Heart right ventricle (tissue), 16 donors: ENCODE results near the gene AMER2. TPM values are rescaled to one million over a fixed set of nuclear protein-coding genes. Genes with fewer than 3 reads are reported as not detected.
A peak's percentile ranks its signal among the peaks of the same experiment; 100 is the strongest.

ENCODE experiments used
- ATAC-seq, 8 donors: fragments of 200-7000 bp; cut with Tn5 transposase; one replicate each; pipeline ENCODE4 v1.9.1; 2020; ENCODE audit warnings: mild to moderate bottlenecking in 8 of 8, moderate library complexity in 8 of 8, moderate number of reproducible peaks in 1 of 8
- DNase-seq, 2 donors: peaks; one replicate each; pipeline ENCODE4 v3.0.0-alpha.2; 2020
- H3K27ac ChIP-seq, 10 donors: fragments of 200-600 bp; sonication (generic) in 2 of 10; one replicate each; pipeline versions ENCODE4 v1.5.0 to v1.8.0; 2020 to 2022; ENCODE audit warnings: mild to moderate bottlenecking in 3 of 10
- H3K27me3 ChIP-seq, 7 donors: fragments of 200-600 bp; one replicate each; pipeline ENCODE4 v1.8.0; 2021 to 2022; ENCODE audit warnings: mild to moderate bottlenecking in 2 of 7
- H3K36me3 ChIP-seq, 9 donors: fragments of 200-600 bp; sonication (generic) in 1 of 9; one replicate each; pipeline versions ENCODE4 v1.5.0 to v1.8.0; 2020 to 2022; ENCODE audit warnings: mild to moderate bottlenecking in 2 of 9
- H3K4me1 ChIP-seq, 9 donors: fragments of 200-600 bp; sonication (generic) in 1 of 9; one replicate each; pipeline versions ENCODE4 v1.5.0 to v1.8.0; 2020 to 2022; ENCODE audit warnings: mild to moderate bottlenecking in 4 of 9
- H3K4me3 ChIP-seq, 10 donors: fragments of 200-600 bp; sonication (generic) in 2 of 10; one replicate each; pipeline versions ENCODE4 v1.5.0 to v1.8.0; 2020 to 2022; ENCODE audit warnings: mild to moderate bottlenecking in 7 of 10, moderate library complexity in 2 of 10
- H3K9me3 ChIP-seq, 11 donors: fragments of 200-600 bp in 10 of 11; sonication (generic) in 2 of 11; one replicate each; pipeline versions ENCODE4 v1.5.0 to v1.8.0; 2013 to 2022; ENCODE audit warnings: mild to moderate bottlenecking in 2 of 11, control low read depth in 1 of 11, moderate library complexity in 1 of 11
- WGBS, 2 donors: extraction: QIAGEN DNeasy Blood & Tissue Kit; methylation state at CpG; one replicate each; pipeline ENCODE4 v1.1.7; 2013; ENCODE audit warnings: inconsistent platforms in 1 of 2; 5-methylcytosine and 5-hydroxymethylcytosine counted together
- intact Hi-C, 10 donors: fragments of 100-400 bp; cut with DNase I; formaldehyde crosslinking; loops; one replicate each; pipeline versions ENCODE4 v1.11.1 to v1.14.2; 2022
- polyA plus RNA-seq, 2 donors: library from polyadenylated mRNA; stranded (reverse); fragments of 200-250 nt; gene quantifications; one replicate each; pipeline ENCODE4 v1.2.3, GENCODE V29; 2013
- total RNA-seq, 10 donors: library from RNA; stranded (reverse); fragmentation: NEBNext Ultra II Directional in 3 of 10; extraction: Animal tissue kit (Norgen Biotek cat#: 25700) in 3 of 10; gene quantifications; one replicate each; pipeline versions ENCODE4 v1.2.1 to v1.2.4, GENCODE V29; 2021 to 2023
- TF ChIP-seq, protein P1 (sequence below), 9 donors: fragments of 200-600 bp; sonication (generic) in 2 of 9; IDR thresholded peaks; one replicate each; pipeline versions ENCODE4 v1.5.0 to v1.8.0; 2021 to 2022; ENCODE audit warnings: antibody characterized with exemption in 9 of 9, mild to moderate bottlenecking in 5 of 9, moderate library complexity in 1 of 9
- donor health status: Arrhythmogenic right ventricular cardiomyopathy.
- donor health status: ischemic (EF 13 %, LVEDD 7.1; RV severe dilation, severe dysfunction).
- donor health status: healthy with polysubstance abuse.
- donor health status: DM: no; HTN: yes; CAD: no.
- donor health status: DM: no; HTN: no; CAD: no.
- donor health status: ischemic (EF 25% LVEDD 6.9; RV normal size, moderate dysfunction).
- donor health status: ischemic (EF 25% LVEDD 5.7; RV mildly dilated, moderate dysfunction).
- donor health status: healthy.
- donor health status: DM: yes; HTN: yes; CAD: no.
- donor health status: Ischemic cardiomyopathy.
- donor health status: ischemic (EF 35%, LVEDD 5.7; RV mildly dilated, moderate dysfunction).
- donor health status: nonischemic (EF 11% LVEDD 7.7; RV severe dilation, severe dysfunction).
- donor health status: DM: yes; HTN: yes; CAD: no.
- donor health status: PGD.
- donor health status: ischemic (EF 29% LVEDD 5.4; RV normal size, mild dysfunction).
- donor health status: nonischemic (EF 23%, LVEDD 6.1; RV moderate dilation, normal function).

Gene AMER2
- total and polyA plus RNA-seq, 12 donors, result not detected

GRCh38 chr13:25175026-25175425 lies 2.9 kb upstream of the AMER2 start:
- Histone ChIP-seq H3K27me3 (peaks cover 10 to 85% (median 78%) of the 10 kb centered on the region in 7 donors), H3K27ac (no peak overlapping the region), H3K4me1 (peaks cover 0 to 11% (median 8%) of the 10 kb centered on the region in 9 donors), H3K4me3 (no peak overlapping the region), H3K9me3 (peaks cover 0 to 6% (median 0%) of the 10 kb centered on the region in 11 donors), H3K36me3 (no peaks in the 10 kb centered on the region)
- ATAC-seq (no peak), DNase-seq (no peak)
- WGBS, 2 donors, result 83 to 84% methylated on average over 9 of the region's 9 CpGs
- TF ChIP-seq, protein P1, sequence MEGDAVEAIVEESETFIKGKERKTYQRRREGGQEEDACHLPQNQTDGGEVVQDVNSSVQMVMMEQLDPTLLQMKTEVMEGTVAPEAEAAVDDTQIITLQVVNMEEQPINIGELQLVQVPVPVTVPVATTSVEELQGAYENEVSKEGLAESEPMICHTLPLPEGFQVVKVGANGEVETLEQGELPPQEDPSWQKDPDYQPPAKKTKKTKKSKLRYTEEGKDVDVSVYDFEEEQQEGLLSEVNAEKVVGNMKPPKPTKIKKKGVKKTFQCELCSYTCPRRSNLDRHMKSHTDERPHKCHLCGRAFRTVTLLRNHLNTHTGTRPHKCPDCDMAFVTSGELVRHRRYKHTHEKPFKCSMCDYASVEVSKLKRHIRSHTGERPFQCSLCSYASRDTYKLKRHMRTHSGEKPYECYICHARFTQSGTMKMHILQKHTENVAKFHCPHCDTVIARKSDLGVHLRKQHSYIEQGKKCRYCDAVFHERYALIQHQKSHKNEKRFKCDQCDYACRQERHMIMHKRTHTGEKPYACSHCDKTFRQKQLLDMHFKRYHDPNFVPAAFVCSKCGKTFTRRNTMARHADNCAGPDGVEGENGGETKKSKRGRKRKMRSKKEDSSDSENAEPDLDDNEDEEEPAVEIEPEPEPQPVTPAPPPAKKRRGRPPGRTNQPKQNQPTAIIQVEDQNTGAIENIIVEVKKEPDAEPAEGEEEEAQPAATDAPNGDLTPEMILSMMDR (IDR thresholded peaks at IDR 0.05), result no peak
- intact Hi-C loops, result no loop called here

- WGBS, 2 donors, result 69 to 77% methylated on average over 4 of the region's 4 CpGs
- no peak overlapping the region for H3K4me3 ChIP-seq
- DNase-seq (no peak), ATAC-seq (no peak)
- TF ChIP-seq, protein P1 (IDR thresholded peaks at IDR 0.05), result no peak
- H3K36me3 ChIP-seq, result no peaks in the 10 kb centered on the region
- peaks cover 0 to 6% (median 0%) of the 10 kb centered on the region in 11 donors for H3K9me3 ChIP-seq
- H3K27ac ChIP-seq, result no peak overlapping the region
- intact Hi-C loops, result no loop called here
- H3K27me3 ChIP-seq, result peaks cover 10 to 89% (median 78%) of the 10 kb centered on the region in 7 donors
- H3K4me1 ChIP-seq, result peaks cover 0 to 11% (median 8%) of the 10 kb centered on the region in 9 donors
These were observed 2.2 kb upstream of the AMER2 start for GRCh38 chr13:25174304-25174703.

GRCh38 chr13:25172303-25172630 lies 179 bp upstream of the AMER2 start:
- Histone ChIP-seq H3K27ac (no peak overlapping the region), H3K4me3 (no peak overlapping the region), H3K27me3 (peaks cover 10 to 95% (median 84%) of the 10 kb centered on the region in 7 donors), H3K36me3 (no peaks in the 10 kb centered on the region), H3K4me1 (peaks cover 0 to 11% (median 8%) of the 10 kb centered on the region in 9 donors), H3K9me3 (no peaks in the 10 kb centered on the region)
- intact Hi-C loops, result no loop called here
- TF ChIP-seq, protein P1 (IDR thresholded peaks at IDR 0.05), result no peak
- DNase-seq (no peak), ATAC-seq (no peak)
- WGBS, 2 donors, result 18 to 24% methylated on average over 6 of the region's 6 CpGs

DNA sequence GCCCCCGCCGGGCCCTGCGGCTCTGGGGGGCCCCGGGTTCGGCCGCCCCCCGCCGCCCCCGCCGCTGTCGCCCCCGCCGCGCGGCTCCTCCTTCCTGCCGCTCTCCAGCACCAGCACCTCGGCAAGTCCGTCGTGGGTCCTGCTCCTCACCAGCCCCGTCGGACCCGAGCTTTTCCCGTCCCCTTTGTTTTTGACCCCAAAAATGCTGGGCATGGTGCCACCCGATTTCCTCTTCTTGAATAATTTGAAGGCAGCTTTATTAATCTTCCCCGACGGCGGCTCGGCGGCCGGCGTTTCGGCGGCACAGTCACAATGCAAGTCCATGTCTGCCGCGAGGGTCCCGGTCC lies 945 bp downstream of the AMER2 start:
- Histone ChIP-seq H3K4me3 (peak overlapping the region in 9 of 10 donors; percentile 0 to 44 (median 36)), H3K4me1 (peaks cover 0 to 11% (median 8%) of the 10 kb centered on the region in 9 donors), H3K27me3 (peaks cover 10 to 91% (median 84%) of the 10 kb centered on the region in 7 donors), H3K36me3 (no peaks in the 10 kb centered on the region), H3K27ac (no peak overlapping the region), H3K9me3 (no peaks in the 10 kb centered on the region)
- ATAC-seq, result no peak
- 1 to 2% methylated on average over 27 to 36 of the region's 36 CpGs for WGBS, 2 donors
- DNase-seq, result no peak
- intact Hi-C loops, result no loop called here
- TF ChIP-seq, protein P1 (IDR thresholded peaks at IDR 0.05), result no peak
